ENCODE measurements around the gene HYPK. TPM values are rescaled to one million over a fixed set of nuclear protein-coding genes. Genes with fewer than 3 reads are reported as not detected.

Gene HYPK
- total and polyA plus RNA-seq, 2 of the 8 experiments (the other 6 are each of a cell fraction or from before 2014, with no cell fraction given): 5.4 to 17.6 TPM

DNA sequence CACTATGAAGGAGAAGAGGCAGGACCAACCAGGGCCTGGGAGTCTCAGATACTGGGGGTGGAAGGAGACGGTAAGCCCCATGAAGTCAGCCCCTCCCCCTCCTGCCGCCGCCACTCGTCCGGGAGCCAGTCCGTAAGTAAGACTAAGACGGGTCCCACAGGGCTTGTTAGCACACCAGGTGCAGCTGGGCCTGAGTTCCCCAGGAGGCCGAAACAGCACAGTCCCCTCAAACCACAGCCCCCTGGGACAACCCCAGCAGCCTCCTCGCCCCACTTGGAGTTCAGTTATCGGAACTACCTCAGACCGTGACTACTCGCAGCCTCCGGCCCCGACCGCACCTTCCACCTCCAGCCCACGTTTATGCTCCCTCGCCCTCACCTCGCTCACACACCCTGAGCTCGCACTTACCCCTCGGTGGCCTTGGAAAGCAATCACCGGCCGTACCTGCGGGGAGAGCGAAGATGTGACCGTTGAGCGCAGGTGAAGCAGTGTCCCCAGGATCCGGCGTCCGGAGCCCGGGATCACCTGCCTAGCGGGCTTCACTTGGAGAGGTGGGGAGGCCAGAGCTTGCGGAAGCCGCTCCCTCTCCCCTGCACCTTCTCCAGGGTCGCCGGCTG, 24.2 kb upstream of the HYPK start (continued):
- TF ChIP-seq RFX5 (IDR thresholded peaks at IDR 0.05; ENCODE audit: borderline replicate concordance, low read depth, low read length) (no peak), KDM5A (IDR thresholded peaks at IDR 0.05; ENCODE audit: low read length) (no peak), SP4 (IDR thresholded peaks at IDR 0.05; ENCODE audit: low read length) (no peak), CBX8 (IDR thresholded peaks at IDR 0.05; ENCODE audit: borderline replicate concordance, low read depth, low read length) (no peak), MAFK (IDR thresholded peaks at IDR 0.05; ENCODE audit: low read depth, low read length) (no peak), EP300 (IDR thresholded peaks at IDR 0.05; ENCODE audit: borderline replicate concordance in 1 of 2, low read depth in 2 of 2, low read length in 2 of 2) (no peak), EGR1 (IDR thresholded peaks at IDR 0.05; ENCODE audit: borderline replicate concordance, low read depth, low read length) (no peak), KDM1A (IDR thresholded peaks at IDR 0.05; ENCODE audit: borderline replicate concordance, low read length) (no peak), TCF12 (IDR thresholded peaks at IDR 0.05; ENCODE audit: low read depth, low read length) (peak; percentile 50; the same call in 1 of the 2 replicates), ZNF274 (IDR thresholded peaks at IDR 0.05; ENCODE audit: borderline replicate concordance, extremely low read depth, low read length) (no peak), BRCA1 (IDR thresholded peaks at IDR 0.05; ENCODE audit: low read depth, low read length) (no peak)
- TF ChIP-seq, protein P1, sequence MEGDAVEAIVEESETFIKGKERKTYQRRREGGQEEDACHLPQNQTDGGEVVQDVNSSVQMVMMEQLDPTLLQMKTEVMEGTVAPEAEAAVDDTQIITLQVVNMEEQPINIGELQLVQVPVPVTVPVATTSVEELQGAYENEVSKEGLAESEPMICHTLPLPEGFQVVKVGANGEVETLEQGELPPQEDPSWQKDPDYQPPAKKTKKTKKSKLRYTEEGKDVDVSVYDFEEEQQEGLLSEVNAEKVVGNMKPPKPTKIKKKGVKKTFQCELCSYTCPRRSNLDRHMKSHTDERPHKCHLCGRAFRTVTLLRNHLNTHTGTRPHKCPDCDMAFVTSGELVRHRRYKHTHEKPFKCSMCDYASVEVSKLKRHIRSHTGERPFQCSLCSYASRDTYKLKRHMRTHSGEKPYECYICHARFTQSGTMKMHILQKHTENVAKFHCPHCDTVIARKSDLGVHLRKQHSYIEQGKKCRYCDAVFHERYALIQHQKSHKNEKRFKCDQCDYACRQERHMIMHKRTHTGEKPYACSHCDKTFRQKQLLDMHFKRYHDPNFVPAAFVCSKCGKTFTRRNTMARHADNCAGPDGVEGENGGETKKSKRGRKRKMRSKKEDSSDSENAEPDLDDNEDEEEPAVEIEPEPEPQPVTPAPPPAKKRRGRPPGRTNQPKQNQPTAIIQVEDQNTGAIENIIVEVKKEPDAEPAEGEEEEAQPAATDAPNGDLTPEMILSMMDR (IDR thresholded peaks at IDR 0.05; ENCODE audit: control extremely low read depth in 1 of 3, insufficient read depth in 1 of 3, low read depth in 1 of 3, low read length in 3 of 3): no peak
